GM12878 (cell line): Measurements from ENCODE around the gene MAPK1IP1L. TPM values are rescaled to one million over a fixed set of nuclear protein-coding genes. Genes with fewer than 3 reads are reported as not detected.

ENCODE experiments used
- ATAC-seq: fragments of 200-7000 bp; cut with Tn5 transposase; 3 replicates; pipeline ENCODE4 v1.9.1; 2020; ENCODE audit warnings: mild to moderate bottlenecking, moderate library complexity
- BruUV-seq: library from RNA; stranded (reverse); fragments of 400-500 nt; replicated peaks from 2 replicates; lab custom pipeline; 2021; lab: Mats Ljungman, UMichigan
- CTCF ChIA-PET: fragments of 300-600 bp; sonication (Branson Sonifier 250); formaldehyde crosslinking; extraction: SDS; loops from one replicate; lab custom pipeline; 2021; ENCODE audit warnings: inconsistent platforms; lab: Yijun Ruan, JAX
- POLR2A ChIA-PET: fragments of 350-600 bp; formaldehyde crosslinking; extraction: SDS; loops from one replicate; lab custom pipeline; 2021; ENCODE audit warnings: inconsistent platforms; lab: Charles Lee
- RAD21 ChIA-PET: fragments of 300-600 bp; sonication (Branson Sonifier 250); formaldehyde crosslinking; loops from one replicate; lab custom pipeline; 2023; ENCODE audit warnings: antibody characterized with exemption; ENCODE audit not compliant: unreplicated experiment; lab: Charles Lee
- SMC1A ChIA-PET: fragments of 300-600 bp; sonication (Branson Sonifier 250); formaldehyde crosslinking; loops from one replicate; lab custom pipeline; 2023; ENCODE audit not compliant: unreplicated experiment, uncharacterized antibody; lab: Charles Lee
- DNase-seq: peaks from one replicate; pipeline ENCODE4 v3.0.0-alpha.2; 2011; ENCODE audit warnings: low read depth, low spot score
- FAIRE-seq: peaks from 3 replicates; lab custom pipeline; 2011; peaks lifted over from hg19 to GRCh38; lab: Jason Lieb, UNC
- H2AFZ ChIP-seq: 2 replicates; pipeline ENCODE4 v1.6.0; 2011; ENCODE audit warnings: low read depth, low read length, control low read depth; ENCODE audit not compliant: control insufficient read depth
- H3K27ac ChIP-seq: 2 replicates; pipeline ENCODE4 v1.5.1; 2011; ENCODE audit warnings: control low read depth; ENCODE audit not compliant: control insufficient read depth, insufficient read depth
- H3K27me3 ChIP-seq, 2 experiments: replicated peaks in 1 of 2; 2 replicates each; pipeline versions ENCODE4 v1.6.0 to v1.6.1; 2011; ENCODE audit warnings: low read length in 1 of 2; ENCODE audit not compliant: control insufficient read depth in 2 of 2, insufficient read depth in 2 of 2
- H3K36me3 ChIP-seq, 2 experiments: 2 replicates each; pipeline ENCODE4 v1.5.1; 2011; ENCODE audit warnings: low read length in 1 of 2; ENCODE audit not compliant: control insufficient read depth in 2 of 2, insufficient read depth in 2 of 2
- H3K4me1 ChIP-seq: 2 replicates; pipeline ENCODE4 v1.6.1; 2011; ENCODE audit warnings: mild to moderate bottlenecking, low read length, moderate library complexity, mixed read lengths; ENCODE audit not compliant: control insufficient read depth, insufficient read depth
- H3K4me2 ChIP-seq: 2 replicates; pipeline ENCODE4 v1.6.0; 2011; ENCODE audit warnings: control low read depth; ENCODE audit not compliant: control insufficient read depth, insufficient read depth
- H3K4me3 ChIP-seq: fragments of 200-600 bp; sonication (generic); 2 replicates; pipeline ENCODE4 v1.5.1; 2016
- H3K79me2 ChIP-seq: 2 replicates; pipeline ENCODE4 v1.6.0; 2011; ENCODE audit warnings: low read length; ENCODE audit not compliant: control insufficient read depth, insufficient read depth
- H3K9ac ChIP-seq: 2 replicates; pipeline ENCODE4 v1.8.0; 2011; ENCODE audit warnings: low read length, control low read depth, mixed read lengths; ENCODE audit not compliant: control insufficient read depth, insufficient read depth
- H3K9me3 ChIP-seq: replicated peaks from 3 replicates; pipeline ENCODE4 v1.5.1; 2011; ENCODE audit warnings: mild to moderate bottlenecking, low read length; ENCODE audit not compliant: control insufficient read depth, insufficient read depth
- H4K20me1 ChIP-seq: 2 replicates; pipeline ENCODE4 v1.6.0; 2011; ENCODE audit not compliant: control insufficient read depth, insufficient read depth
- ATF7 ChIP-seq: fragments of 450-650 bp; IDR thresholded peaks from 2 replicates; pipeline ENCODE4 v1.6.1; 2016; ENCODE audit warnings: low read depth, mild to moderate bottlenecking
- EED ChIP-seq: sonication (generic); IDR thresholded peaks from 2 replicates; pipeline ENCODE4 v1.6.1; 2016; ENCODE audit warnings: antibody characterized with exemption, low read depth
- MEF2B ChIP-seq: fragments of 450-650 bp; IDR thresholded peaks from 2 replicates; pipeline ENCODE4 v1.6.1; 2018; ENCODE audit warnings: mild to moderate bottlenecking, moderate library complexity; ENCODE audit not compliant: partially characterized antibody, poor library complexity, severe bottlenecking
- STAT1 ChIP-seq: fragments of 450-650 bp; conservative IDR thresholded peaks from 2 replicates; pipeline ENCODE4 v1.6.1; 2014; ENCODE audit warnings: antibody characterized with exemption, mild to moderate bottlenecking
- YBX1 ChIP-seq: fragments of 450-650 bp; IDR thresholded peaks from 2 replicates; pipeline ENCODE4 v1.6.1; 2016; ENCODE audit warnings: antibody characterized with exemption
- ZNF207 ChIP-seq: fragments of 450-650 bp; IDR thresholded peaks from 2 replicates; pipeline ENCODE4 v1.6.1; 2014; ENCODE audit warnings: antibody characterized with exemption, mild to moderate bottlenecking, borderline replicate concordance
- WGBS: methylation state at CpG from one replicate; pipeline ENCODE4 v1.1.6; 2016; ENCODE audit warnings: low lambda C conversion rate; ENCODE audit not compliant: insufficient replicate concordance, insufficient coverage; ENCODE audit errors: missing lambda C conversion rate; 5-methylcytosine and 5-hydroxymethylcytosine counted together
- in situ Hi-C: fragments of 300-500 bp; cut with MboI; formaldehyde crosslinking; loops from 9 replicates; pipeline ENCODE4 v1.14.3; 2018; ENCODE audit warnings: mixed read lengths
- intact Hi-C: fragments of 100-400 bp; cut with micrococcal nuclease; formaldehyde crosslinking; loops from one replicate; pipeline ENCODE4 v1.14.2; 2022; ENCODE audit not compliant: unreplicated experiment
- polyA plus RNA-seq, 11 experiments: library from polyadenylated mRNA; depleted of rRNA in 4 of 11; unstranded in 6 of 11; stranded (reverse) in 5 of 11; fragments of >200 nt; fragmentation: Nextera tagmentation in 4 of 11; fragmentation: Illumina TruSeq in 1 of 11; extraction: Ambion mirVana in 4 of 11; extraction: Trizol in 1 of 11; gene quantifications; 1 replicate in 1 of 11; 2 replicates in 10 of 11; pipeline versions ENCODE4 v1.2.1 to v1.2.3, GENCODE V29; 2011 to 2016; ENCODE audit warnings: inconsistent platforms in 2 of 11, missing spikeins in 2 of 11, low read depth in 1 of 11
- total RNA-seq, 4 experiments: library from RNA; depleted of rRNA in 3 of 4; stranded (reverse); fragments of >200 nt in 3 of 4; fragmentation: Illumina TruSeq in 1 of 4; extraction: Trizol in 1 of 4; gene quantifications; 2 replicates each; pipeline versions ENCODE4 v1.2.1 to v1.2.3, GENCODE V29; 2013 to 2021
- TF ChIP-seq, protein P1 (sequence below): fragments of 150-350 bp; IDR thresholded peaks from 2 replicates; pipeline ENCODE4 v1.6.1; 2014; ENCODE audit warnings: mild to moderate bottlenecking, low read depth, low read length
- TF ChIP-seq, protein P2 (sequence below): IDR thresholded peaks from 2 replicates; pipeline ENCODE4 v1.6.1; 2011; ENCODE audit warnings: borderline replicate concordance, low read depth, mild to moderate bottlenecking, moderate library complexity, low read length; ENCODE audit not compliant: insufficient read depth, poor library complexity, severe bottlenecking

The MAPK1IP1L gene
- total and polyA plus RNA-seq, 10 of the 15 experiments (the other 5 are each of a cell fraction or from before 2014, with no cell fraction given), result 44.6 to 117 (median 73.0) TPM

- DNase-seq (no peak), FAIRE-seq (no peak), ATAC-seq (no peak)
- no peaks in the 10 kb centered on the region for H3K79me2 ChIP-seq
- no peak overlapping the region for H3K27ac ChIP-seq
- intact Hi-C loops, result no loop called here
- no peaks in the 10 kb centered on the region for H3K9me3 ChIP-seq
- H3K4me1 ChIP-seq, result peaks cover 6% of the 10 kb centered on the region
- no peak overlapping the region for H3K4me3 ChIP-seq
- RAD21 ChIA-PET, result interaction anchor here (0.9 to 6.4 kb wide), 7 partner anchors 11 to 178 kb away, joined by 3 to 95 read pairs (median 5); partner anchors contain the start of gene MAPK1IP1L
- no peaks in the 10 kb centered on the region for H3K36me3 ChIP-seq
- no peaks in the 10 kb centered on the region for H3K27me3 ChIP-seq
- BruUV-seq, result no TSS peak
- H4K20me1 ChIP-seq, result no peaks in the 10 kb centered on the region
- H3K9ac ChIP-seq, result no peak overlapping the region
- TF ChIP-seq, protein P1, sequence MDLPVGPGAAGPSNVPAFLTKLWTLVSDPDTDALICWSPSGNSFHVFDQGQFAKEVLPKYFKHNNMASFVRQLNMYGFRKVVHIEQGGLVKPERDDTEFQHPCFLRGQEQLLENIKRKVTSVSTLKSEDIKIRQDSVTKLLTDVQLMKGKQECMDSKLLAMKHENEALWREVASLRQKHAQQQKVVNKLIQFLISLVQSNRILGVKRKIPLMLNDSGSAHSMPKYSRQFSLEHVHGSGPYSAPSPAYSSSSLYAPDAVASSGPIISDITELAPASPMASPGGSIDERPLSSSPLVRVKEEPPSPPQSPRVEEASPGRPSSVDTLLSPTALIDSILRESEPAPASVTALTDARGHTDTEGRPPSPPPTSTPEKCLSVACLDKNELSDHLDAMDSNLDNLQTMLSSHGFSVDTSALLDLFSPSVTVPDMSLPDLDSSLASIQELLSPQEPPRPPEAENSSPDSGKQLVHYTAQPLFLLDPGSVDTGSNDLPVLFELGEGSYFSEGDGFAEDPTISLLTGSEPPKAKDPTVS, result no peak
- TF ChIP-seq ATF7, result no peak
- no peak for TF ChIP-seq EED
- TF ChIP-seq YBX1, result no peak
- no peak for TF ChIP-seq ZNF207
- TF ChIP-seq, protein P2, sequence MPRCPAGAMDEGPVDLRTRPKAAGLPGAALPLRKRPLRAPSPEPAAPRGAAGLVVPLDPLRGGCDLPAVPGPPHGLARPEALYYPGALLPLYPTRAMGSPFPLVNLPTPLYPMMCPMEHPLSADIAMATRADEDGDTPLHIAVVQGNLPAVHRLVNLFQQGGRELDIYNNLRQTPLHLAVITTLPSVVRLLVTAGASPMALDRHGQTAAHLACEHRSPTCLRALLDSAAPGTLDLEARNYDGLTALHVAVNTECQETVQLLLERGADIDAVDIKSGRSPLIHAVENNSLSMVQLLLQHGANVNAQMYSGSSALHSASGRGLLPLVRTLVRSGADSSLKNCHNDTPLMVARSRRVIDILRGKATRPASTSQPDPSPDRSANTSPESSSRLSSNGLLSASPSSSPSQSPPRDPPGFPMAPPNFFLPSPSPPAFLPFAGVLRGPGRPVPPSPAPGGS, result no peak
- TF ChIP-seq STAT1, result no peak
- TF ChIP-seq MEF2B, result no peak
- in situ Hi-C loops, result loop anchor here (5.0 kb wide), 1 partner anchor 65 kb away; no protein-coding TSS in a partner anchor
- 100% methylated on average over 4 of the region's 4 CpGs for WGBS
- CTCF ChIA-PET, result interaction anchor here (0.8 to 6.8 kb wide), 14 partner anchors 9 to 262 kb away, joined by 3 to 49 read pairs (median 4); partner anchors contain the start of gene MAPK1IP1L
- POLR2A ChIA-PET, result interaction anchor here (0.6 to 1.4 kb wide), 2 partner anchors 38 to 188 kb away, joined by 3 to 6 read pairs; no protein-coding TSS in a partner anchor
- no peak overlapping the region for H2AFZ ChIP-seq
- H3K4me2 ChIP-seq, result no peak overlapping the region
- SMC1A ChIA-PET, result interaction anchor here (0.8 to 9.4 kb wide), 15 partner anchors 8 to 66 kb away, joined by 3 to 93 read pairs (median 4); partner anchors contain the start of gene MAPK1IP1L
Measured at GRCh38 chr14:55092341-55092740, 40.9 kb downstream of the MAPK1IP1L start.
